Hepatocyte (in vitro differentiated cells): ENCODE results near the gene PDE1C. TPM values are rescaled to one million over a fixed set of nuclear protein-coding genes. Genes with fewer than 3 reads are reported as not detected.

Source experiments
- DNase-seq: peaks from one replicate; pipeline ENCODE4 v3.0.0-alpha.2; 2016; ENCODE audit warnings: low spot score
- H2AFZ ChIP-seq: fragments of 200-600 bp; sonication (generic); 2 replicates; pipeline ENCODE4 v1.6.0; 2016; ENCODE audit warnings: antibody characterized with exemption, mild to moderate bottlenecking
- H3K27ac ChIP-seq: fragments of 200-600 bp; sonication (generic); 2 replicates; pipeline ENCODE4 v1.5.1; 2016; ENCODE audit warnings: mild to moderate bottlenecking
- H3K27me3 ChIP-seq: fragments of 200-600 bp; sonication (generic); 2 replicates; pipeline ENCODE4 v1.6.1; 2016
- H3K36me3 ChIP-seq: fragments of 200-600 bp; sonication (generic); replicated peaks from 2 replicates; pipeline ENCODE4 v1.5.1; 2016; ENCODE audit warnings: low read depth; ENCODE audit not compliant: insufficient read depth
- H3K4me1 ChIP-seq: fragments of 200-600 bp; sonication (generic); 2 replicates; pipeline ENCODE4 v1.5.1; 2016; ENCODE audit warnings: mild to moderate bottlenecking, moderate library complexity; ENCODE audit not compliant: insufficient read depth
- H3K4me2 ChIP-seq: fragments of 200-600 bp; sonication (generic); 2 replicates; pipeline ENCODE4 v1.6.0; 2016
- H3K4me3 ChIP-seq: fragments of 200-600 bp; sonication (generic); 2 replicates; pipeline ENCODE4 v1.5.1; 2016; ENCODE audit warnings: mild to moderate bottlenecking
- H3K79me2 ChIP-seq: fragments of 200-600 bp; sonication (generic); 2 replicates; pipeline ENCODE4 v1.6.0; 2017; ENCODE audit warnings: mild to moderate bottlenecking
- H3K9me2 ChIP-seq: fragments of 200-600 bp; sonication (generic); replicated peaks from 2 replicates; pipeline ENCODE4 v1.6.0; 2017; ENCODE audit warnings: mild to moderate bottlenecking; ENCODE audit not compliant: insufficient read depth
- H3K9me3 ChIP-seq: fragments of 200-600 bp; sonication (generic); 2 replicates; pipeline ENCODE4 v1.5.1; 2016; ENCODE audit warnings: low read depth, mild to moderate bottlenecking
- H4K20me1 ChIP-seq: fragments of 200-600 bp; sonication (generic); 2 replicates; pipeline ENCODE4 v1.6.0; 2016; ENCODE audit warnings: mild to moderate bottlenecking; ENCODE audit not compliant: insufficient read depth, poor library complexity, severe bottlenecking
- EZH2 ChIP-seq: fragments of 200-600 bp; sonication (generic); IDR thresholded peaks from 2 replicates; pipeline ENCODE4 v1.6.1; 2016; ENCODE audit warnings: antibody characterized with exemption, mild to moderate bottlenecking, borderline replicate concordance
- EZH2phosphoT487 ChIP-seq: fragments of 200-600 bp; sonication (generic); IDR thresholded peaks from one replicate; pipeline ENCODE4 v1.6.1; 2018; ENCODE audit warnings: antibody characterized with exemption, mild to moderate bottlenecking, low read depth, moderate library complexity; ENCODE audit not compliant: unreplicated experiment, severe bottlenecking
- WGBS: methylation state at CpG from one replicate; pipeline ENCODE4 v1.1.6; 2016; ENCODE audit warnings: low lambda C conversion rate; ENCODE audit errors: missing lambda C conversion rate; 5-methylcytosine and 5-hydroxymethylcytosine counted together
- polyA plus RNA-seq: library from polyadenylated mRNA; unstranded; fragments of >200 nt; fragmentation: Nextera tagmentation; extraction: Ambion mirVana; gene quantifications from 2 replicates; pipeline ENCODE4 v1.2.1, GENCODE V29; 2016
- total RNA-seq: library from RNA; depleted of rRNA; stranded (reverse); fragments of >200 nt; gene quantifications from 2 replicates; pipeline ENCODE4 v1.2.3, GENCODE V29; 2014
- TF ChIP-seq, protein P1 (sequence below): fragments of 200-600 bp; sonication (generic); IDR thresholded peaks from 2 replicates; pipeline ENCODE4 v1.5.1; 2016; ENCODE audit warnings: antibody characterized with exemption, mild to moderate bottlenecking; ENCODE audit not compliant: poor library complexity

Gene PDE1C
- total and polyA plus RNA-seq, 2 experiments from 2014 or later: 1.8 to 5.0 TPM

DNA sequence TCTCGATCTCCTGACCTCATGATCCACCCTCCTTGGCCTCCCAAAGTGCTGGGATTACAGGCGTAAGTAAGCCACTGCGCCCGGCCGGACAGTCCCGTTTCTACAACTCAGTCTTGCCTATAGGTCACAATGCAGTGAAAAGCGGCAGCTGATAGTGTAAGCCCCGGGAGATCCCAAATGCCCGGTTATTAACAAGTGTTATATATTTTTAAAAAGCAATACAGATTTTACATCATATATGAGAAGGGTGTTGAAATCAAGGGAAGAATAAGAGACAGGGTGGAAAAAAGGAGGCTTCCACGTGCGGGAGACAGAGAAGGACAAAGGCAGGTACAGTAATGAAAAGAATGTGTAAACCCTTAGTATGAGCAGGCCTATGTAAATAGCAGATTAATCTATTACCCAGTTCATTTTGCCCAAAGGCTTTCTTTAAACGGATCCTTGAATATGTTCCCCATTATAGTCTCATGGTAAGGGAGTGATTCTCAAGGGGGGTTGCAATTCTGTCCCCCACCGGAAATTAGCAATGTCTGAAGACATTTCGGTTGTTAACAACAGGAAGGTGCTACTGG, 170.8 kb downstream of the PDE1C start:
- TF ChIP-seq, protein P1, sequence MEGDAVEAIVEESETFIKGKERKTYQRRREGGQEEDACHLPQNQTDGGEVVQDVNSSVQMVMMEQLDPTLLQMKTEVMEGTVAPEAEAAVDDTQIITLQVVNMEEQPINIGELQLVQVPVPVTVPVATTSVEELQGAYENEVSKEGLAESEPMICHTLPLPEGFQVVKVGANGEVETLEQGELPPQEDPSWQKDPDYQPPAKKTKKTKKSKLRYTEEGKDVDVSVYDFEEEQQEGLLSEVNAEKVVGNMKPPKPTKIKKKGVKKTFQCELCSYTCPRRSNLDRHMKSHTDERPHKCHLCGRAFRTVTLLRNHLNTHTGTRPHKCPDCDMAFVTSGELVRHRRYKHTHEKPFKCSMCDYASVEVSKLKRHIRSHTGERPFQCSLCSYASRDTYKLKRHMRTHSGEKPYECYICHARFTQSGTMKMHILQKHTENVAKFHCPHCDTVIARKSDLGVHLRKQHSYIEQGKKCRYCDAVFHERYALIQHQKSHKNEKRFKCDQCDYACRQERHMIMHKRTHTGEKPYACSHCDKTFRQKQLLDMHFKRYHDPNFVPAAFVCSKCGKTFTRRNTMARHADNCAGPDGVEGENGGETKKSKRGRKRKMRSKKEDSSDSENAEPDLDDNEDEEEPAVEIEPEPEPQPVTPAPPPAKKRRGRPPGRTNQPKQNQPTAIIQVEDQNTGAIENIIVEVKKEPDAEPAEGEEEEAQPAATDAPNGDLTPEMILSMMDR: no peak
- TF ChIP-seq EZH2 (no peak), EZH2phosphoT487 (no peak)
- no peaks in the 10 kb centered on the region for H3K36me3 ChIP-seq
- DNase-seq: no peak
- H3K79me2 ChIP-seq: no peaks in the 10 kb centered on the region
- no peaks in the 10 kb centered on the region for H3K4me1 ChIP-seq
- H4K20me1 ChIP-seq: no peaks in the 10 kb centered on the region
- no peak overlapping the region for H2AFZ ChIP-seq
- WGBS: 67% methylated on average over 14 of the region's 14 CpGs
- H3K9me3 ChIP-seq: no peaks in the 10 kb centered on the region
- no peak overlapping the region for H3K27ac ChIP-seq
- H3K9me2 ChIP-seq: no peaks in the 10 kb centered on the region
- H3K4me2 ChIP-seq: no peak overlapping the region
- no peak overlapping the region for H3K4me3 ChIP-seq
- no peaks in the 10 kb centered on the region for H3K27me3 ChIP-seq

GRCh38 chr7:31896925-31897324, 173.3 kb downstream of the PDE1C start:
- peak; percentile 66 for DNase-seq
- 18% methylated on average over 6 of the region's 6 CpGs for WGBS
- H3K27me3 ChIP-seq: no peaks in the 10 kb centered on the region

GRCh38 chr7:31894308-31894707, 175.9 kb downstream of the PDE1C start:
- no peaks in the 10 kb centered on the region for H4K20me1 ChIP-seq

More at GRCh38 chr7:31896925-31897324, 173.3 kb downstream of the PDE1C start:
- no peaks in the 10 kb centered on the region for H3K4me1 ChIP-seq
- no peaks in the 10 kb centered on the region for H4K20me1 ChIP-seq
- no peaks in the 10 kb centered on the region for H3K9me3 ChIP-seq
- TF ChIP-seq, protein P1: no peak
- TF ChIP-seq EZH2 (no peak), EZH2phosphoT487 (no peak)
- no peak overlapping the region for H3K4me3 ChIP-seq
- peak overlapping the region; percentile 20 for H3K4me2 ChIP-seq
- H3K9me2 ChIP-seq: no peaks in the 10 kb centered on the region
- no peaks in the 10 kb centered on the region for H3K36me3 ChIP-seq
- no peak overlapping the region for H2AFZ ChIP-seq
- no peaks in the 10 kb centered on the region for H3K79me2 ChIP-seq
- H3K27ac ChIP-seq: peak overlapping the region; percentile 77

More at GRCh38 chr7:31894308-31894707, 175.9 kb downstream of the PDE1C start:
- Histone ChIP-seq H2AFZ (no peak overlapping the region), H3K36me3 (no peaks in the 10 kb centered on the region), H3K9me3 (no peaks in the 10 kb centered on the region), H3K79me2 (no peaks in the 10 kb centered on the region), H3K4me1 (no peaks in the 10 kb centered on the region), H3K4me2 (no peak overlapping the region), H3K27ac (no peak overlapping the region), H3K4me3 (no peak overlapping the region), H3K9me2 (no peaks in the 10 kb centered on the region), H3K27me3 (no peaks in the 10 kb centered on the region)
- no peak for TF ChIP-seq EZH2
- TF ChIP-seq EZH2phosphoT487: no peak
- TF ChIP-seq, protein P1: no peak
- DNase-seq: no peak
